ENCODE data around the gene HIPK1.

DNA sequence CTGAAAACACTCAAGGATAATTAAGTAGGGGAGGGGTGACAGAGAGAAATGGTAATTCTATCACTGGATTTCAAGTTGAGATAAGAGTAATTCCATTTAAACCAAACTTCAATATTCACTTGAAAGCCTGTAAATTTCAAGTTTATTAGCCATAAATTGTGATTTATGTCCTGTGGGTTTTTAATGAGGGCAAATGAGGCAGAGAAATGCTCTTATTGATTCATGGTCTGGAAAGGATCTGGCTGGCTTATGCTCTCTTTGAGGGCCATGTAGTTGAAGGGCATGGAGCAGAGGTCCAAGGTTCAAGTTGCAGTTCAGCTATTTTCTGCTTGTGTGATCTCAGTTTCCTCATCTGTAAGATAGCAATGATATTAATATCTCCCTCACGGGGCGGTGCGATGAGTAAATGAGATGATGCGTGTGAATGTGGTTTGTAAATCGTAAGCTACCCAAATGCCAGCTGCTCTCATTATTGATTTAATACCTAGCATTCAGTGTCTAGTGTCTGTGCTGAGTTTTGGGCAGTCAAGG lies 62.4 kb downstream of the HIPK1 start:
- TF ChIP-seq EP300 (IDR thresholded peaks at IDR 0.05) (no peak), POLR2A (IDR thresholded peaks at IDR 0.05; ENCODE audit: low read depth) (no peak), POLR2AphosphoS5 (IDR thresholded peaks at IDR 0.05) (no peak)
- TF ChIP-seq, protein P1, sequence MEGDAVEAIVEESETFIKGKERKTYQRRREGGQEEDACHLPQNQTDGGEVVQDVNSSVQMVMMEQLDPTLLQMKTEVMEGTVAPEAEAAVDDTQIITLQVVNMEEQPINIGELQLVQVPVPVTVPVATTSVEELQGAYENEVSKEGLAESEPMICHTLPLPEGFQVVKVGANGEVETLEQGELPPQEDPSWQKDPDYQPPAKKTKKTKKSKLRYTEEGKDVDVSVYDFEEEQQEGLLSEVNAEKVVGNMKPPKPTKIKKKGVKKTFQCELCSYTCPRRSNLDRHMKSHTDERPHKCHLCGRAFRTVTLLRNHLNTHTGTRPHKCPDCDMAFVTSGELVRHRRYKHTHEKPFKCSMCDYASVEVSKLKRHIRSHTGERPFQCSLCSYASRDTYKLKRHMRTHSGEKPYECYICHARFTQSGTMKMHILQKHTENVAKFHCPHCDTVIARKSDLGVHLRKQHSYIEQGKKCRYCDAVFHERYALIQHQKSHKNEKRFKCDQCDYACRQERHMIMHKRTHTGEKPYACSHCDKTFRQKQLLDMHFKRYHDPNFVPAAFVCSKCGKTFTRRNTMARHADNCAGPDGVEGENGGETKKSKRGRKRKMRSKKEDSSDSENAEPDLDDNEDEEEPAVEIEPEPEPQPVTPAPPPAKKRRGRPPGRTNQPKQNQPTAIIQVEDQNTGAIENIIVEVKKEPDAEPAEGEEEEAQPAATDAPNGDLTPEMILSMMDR (IDR thresholded peaks at IDR 0.05) = no peak

Measured in esophagus muscularis mucosa (tissue), 4 donors.